ENCODE measurements around the gene MLST8.

The MLST8 gene

DNA sequence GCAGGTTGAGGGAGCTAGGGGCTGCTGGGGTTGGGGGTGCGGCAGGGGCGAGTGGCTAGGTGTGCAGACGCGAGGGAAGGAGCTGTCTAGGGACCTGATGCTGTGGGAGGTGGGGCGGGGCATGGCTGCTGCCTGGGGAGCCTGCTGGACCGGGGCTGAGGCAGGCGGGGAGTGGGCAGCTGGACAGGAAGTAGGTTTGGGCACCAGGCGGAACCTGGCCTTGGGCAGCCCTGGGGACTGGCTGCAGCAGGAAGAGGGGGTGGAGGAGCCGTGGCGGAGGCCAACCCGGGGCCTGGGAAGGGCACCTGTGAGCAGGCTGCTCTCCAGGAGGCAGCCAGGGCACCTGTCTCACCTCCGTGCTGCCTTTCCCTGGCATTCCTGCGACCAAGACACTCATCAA lies 25.1 kb downstream of the MLST8 start:
- H3K27ac ChIP-seq = peak overlapping the region; percentile 93
- ChIA-PET POLR2A (ENCODE audit: low non-redundant PET) (interaction anchor here (0.6 kb wide), 1 partner anchor 75 kb away, joined by 3 read pairs; the partner anchor contains the start of gene TRAF7), CTCF (interaction anchor here (1.1 to 2.0 kb wide), 3 partner anchors 21 to 36 kb away, joined by 3 to 6 read pairs (median 5); partner anchors contain the start of gene ECI1)
- TF ChIP-seq, protein P1, sequence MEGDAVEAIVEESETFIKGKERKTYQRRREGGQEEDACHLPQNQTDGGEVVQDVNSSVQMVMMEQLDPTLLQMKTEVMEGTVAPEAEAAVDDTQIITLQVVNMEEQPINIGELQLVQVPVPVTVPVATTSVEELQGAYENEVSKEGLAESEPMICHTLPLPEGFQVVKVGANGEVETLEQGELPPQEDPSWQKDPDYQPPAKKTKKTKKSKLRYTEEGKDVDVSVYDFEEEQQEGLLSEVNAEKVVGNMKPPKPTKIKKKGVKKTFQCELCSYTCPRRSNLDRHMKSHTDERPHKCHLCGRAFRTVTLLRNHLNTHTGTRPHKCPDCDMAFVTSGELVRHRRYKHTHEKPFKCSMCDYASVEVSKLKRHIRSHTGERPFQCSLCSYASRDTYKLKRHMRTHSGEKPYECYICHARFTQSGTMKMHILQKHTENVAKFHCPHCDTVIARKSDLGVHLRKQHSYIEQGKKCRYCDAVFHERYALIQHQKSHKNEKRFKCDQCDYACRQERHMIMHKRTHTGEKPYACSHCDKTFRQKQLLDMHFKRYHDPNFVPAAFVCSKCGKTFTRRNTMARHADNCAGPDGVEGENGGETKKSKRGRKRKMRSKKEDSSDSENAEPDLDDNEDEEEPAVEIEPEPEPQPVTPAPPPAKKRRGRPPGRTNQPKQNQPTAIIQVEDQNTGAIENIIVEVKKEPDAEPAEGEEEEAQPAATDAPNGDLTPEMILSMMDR (conservative IDR thresholded peaks at IDR 0.05; ENCODE audit: low read depth) = no peak
- no peak for DNase-seq (ENCODE audit: low spot score)

DNA sequence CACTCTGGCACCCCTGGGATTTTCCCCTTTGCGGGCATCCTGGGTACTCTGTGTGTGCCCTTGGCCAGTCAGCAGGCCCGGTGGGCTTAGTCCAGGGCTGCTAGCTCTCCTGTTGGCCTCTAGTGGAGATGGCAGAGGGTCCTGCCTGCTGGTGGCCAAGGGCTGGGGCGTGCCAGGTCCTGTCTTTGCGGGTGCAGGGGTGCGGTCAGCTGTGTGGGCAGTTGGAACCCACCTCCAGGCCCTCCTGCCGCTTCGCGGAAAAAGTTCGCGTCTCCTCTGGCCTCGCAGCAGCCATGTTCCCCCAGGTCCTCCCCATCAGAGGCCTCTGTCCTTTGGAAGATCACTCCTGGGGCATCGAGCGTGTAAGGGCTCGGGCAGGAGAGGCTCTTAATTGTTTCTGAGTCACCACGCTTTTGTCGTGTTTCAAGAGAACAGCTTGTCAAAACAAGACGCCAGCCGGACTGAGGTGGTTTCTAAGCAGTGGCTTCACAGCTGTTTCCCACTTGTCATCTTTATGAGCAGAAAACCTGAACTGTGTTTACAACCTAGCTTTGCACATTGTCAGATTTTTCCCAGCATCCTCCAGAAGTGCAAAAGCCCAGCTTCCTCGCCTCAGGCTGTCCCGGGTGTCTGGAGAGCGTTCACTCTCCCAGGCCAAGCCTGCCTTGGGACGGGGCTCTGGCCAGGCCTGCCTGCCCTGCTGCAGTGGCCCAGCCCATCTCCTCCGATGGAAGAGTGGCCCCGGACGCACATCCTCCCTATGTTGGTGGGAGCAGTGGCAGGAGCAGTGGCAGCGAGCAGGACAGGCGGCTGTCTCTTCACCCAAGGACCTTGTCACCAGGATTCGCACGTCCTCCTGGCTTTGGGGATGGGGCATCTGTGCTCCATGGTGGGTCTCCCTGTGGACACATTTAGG lies 26.0 kb downstream of the MLST8 start:
- ChIA-PET POLR2A (ENCODE audit: low non-redundant PET) (no interaction called here), CTCF (interaction anchor here (1.1 to 2.0 kb wide), 3 partner anchors 20 to 37 kb away, joined by 3 to 6 read pairs (median 5); partner anchors contain the start of gene ECI1)
- peak; percentile 55 for DNase-seq (ENCODE audit: low spot score)
- H3K27ac ChIP-seq = peak overlapping the region; percentile 93
- TF ChIP-seq, protein P1 (conservative IDR thresholded peaks at IDR 0.05; ENCODE audit: low read depth) = no peak

DNA sequence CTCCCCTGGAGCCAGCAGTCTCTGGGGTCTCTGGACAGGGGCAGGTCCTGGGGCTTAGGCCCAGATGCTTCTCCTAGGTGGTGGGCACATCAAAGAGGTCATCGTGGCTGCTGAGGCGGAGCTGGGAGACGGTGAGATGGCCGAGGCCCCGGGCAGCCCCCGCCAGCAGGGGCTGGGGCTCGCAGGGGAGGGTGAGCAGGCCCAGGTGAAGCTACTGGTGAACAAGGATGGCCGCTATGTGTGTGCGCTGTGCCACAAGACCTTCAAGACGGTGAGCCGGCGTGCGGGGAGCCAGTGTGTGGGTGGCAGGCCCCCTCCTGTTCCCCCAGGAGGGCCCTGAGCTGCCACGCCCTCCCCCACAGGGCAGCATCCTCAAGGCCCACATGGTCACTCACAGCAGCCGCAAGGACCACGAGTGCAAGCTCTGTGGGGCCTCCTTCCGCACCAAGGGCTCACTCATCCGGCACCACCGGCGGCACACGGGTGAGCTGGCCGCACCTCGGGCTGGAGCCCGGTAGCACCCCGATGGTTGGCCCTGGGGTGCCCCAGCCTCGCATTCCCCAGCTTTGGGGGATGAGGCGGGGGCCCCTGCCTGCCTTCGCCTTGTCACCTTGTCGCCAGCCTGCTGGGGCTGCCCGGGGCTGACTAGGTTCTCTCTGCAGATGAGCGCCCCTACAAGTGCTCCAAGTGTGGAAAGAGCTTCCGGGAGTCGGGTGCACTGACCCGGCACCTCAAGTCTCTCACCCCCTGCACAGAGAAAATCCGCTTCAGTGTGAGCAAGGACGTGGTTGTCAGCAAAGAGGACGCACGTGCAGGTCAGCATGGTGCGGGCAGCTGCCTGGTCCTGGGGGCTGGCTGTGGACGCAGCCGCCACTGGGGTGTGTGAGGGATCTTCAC lies 27.1 kb downstream of the MLST8 start:
- peak overlapping the region; percentile 93 for H3K27ac ChIP-seq
- no peak for DNase-seq (ENCODE audit: low spot score)
- CTCF ChIA-PET = interaction anchor here (0.6 to 1.4 kb wide), 2 partner anchors 8 to 37 kb away, joined by 3 read pairs; no protein-coding TSS in a partner anchor
- TF ChIP-seq, protein P1 (conservative IDR thresholded peaks at IDR 0.05; ENCODE audit: low read depth) = no peak
- POLR2A ChIA-PET (ENCODE audit: low non-redundant PET) = no interaction called here

- TF ChIP-seq, protein P1 (conservative IDR thresholded peaks at IDR 0.05; ENCODE audit: low read depth) = no peak
- CTCF ChIA-PET = interaction anchor here (0.6 to 1.4 kb wide), 2 partner anchors 9 to 38 kb away, joined by 3 read pairs; no protein-coding TSS in a partner anchor
- no peak for DNase-seq (ENCODE audit: low spot score)
- H3K27ac ChIP-seq = peak overlapping the region; percentile 93
- POLR2A ChIA-PET (ENCODE audit: low non-redundant PET) = no interaction called here
Measured at GRCh38 chr16:2233046-2233775, 28.0 kb downstream of the MLST8 start.

- no peak for DNase-seq (ENCODE audit: low spot score)
- ChIA-PET POLR2A (ENCODE audit: low non-redundant PET) (no interaction called here), CTCF (interaction anchor here (0.5 to 0.6 kb wide), 3 partner anchors 20 to 52 kb away, joined by 3 to 4 read pairs (median 4); no protein-coding TSS in a partner anchor)
- TF ChIP-seq, protein P1 (conservative IDR thresholded peaks at IDR 0.05; ENCODE audit: low read depth) = no peak
- H3K27ac ChIP-seq = peak overlapping the region; percentile 93; the same call in 1 of the 2 replicates
Measured at GRCh38 chr16:2233872-2234812, 28.9 kb downstream of the MLST8 start.

Data from RWPE1 (cell line).